GM18868 (cell line): ENCODE measurements around the gene EEF1A1.
"Not testable (repeated sequence)": the region's sequence is repeated elsewhere in the genome, so short reads cannot be mapped to it uniquely, and the experiment has no call there.

ENCODE experiments used
- ATAC-seq: cut with Tn5 transposase; IDR thresholded peaks from one replicate; pipeline ENCODE4 v1.9.1; 2021; ENCODE audit warnings: mild to moderate bottlenecking, moderate library complexity; ENCODE audit not compliant: unreplicated experiment

EEF1A1 gene

DNA sequence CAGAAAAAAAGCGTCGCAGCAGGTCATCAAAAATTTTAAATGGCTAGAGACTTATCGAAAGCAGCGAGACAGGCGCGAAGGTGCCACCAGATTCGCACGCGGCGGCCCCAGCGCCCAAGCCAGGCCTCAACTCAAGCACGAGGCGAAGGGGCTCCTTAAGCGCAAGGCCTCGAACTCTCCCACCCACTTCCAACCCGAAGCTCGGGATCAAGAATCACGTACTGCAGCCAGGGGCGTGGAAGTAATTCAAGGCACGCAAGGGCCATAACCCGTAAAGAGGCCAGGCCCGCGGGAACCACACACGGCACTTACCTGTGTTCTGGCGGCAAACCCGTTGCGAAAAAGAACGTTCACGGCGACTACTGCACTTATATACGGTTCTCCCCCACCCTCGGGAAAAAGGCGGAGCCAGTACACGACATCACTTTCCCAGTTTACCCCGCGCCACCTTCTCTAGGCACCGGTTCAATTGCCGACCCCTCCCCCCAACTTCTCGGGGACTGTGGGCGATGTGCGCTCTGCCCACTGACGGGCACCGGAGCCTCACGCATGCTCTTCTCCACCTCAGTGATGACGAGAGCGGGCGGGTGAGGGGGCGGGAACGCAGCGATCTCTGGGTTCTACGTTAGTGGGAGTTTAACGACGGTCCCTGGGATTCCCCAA lies at the start of gene EEF1A1:
Gene EEF1A1, minus strand, starts transcription at position 345 of the 663 bp plus-strand sequence. CDS start 1,006 bp downstream, outside the sequence.
- peak; percentile 69 for ATAC-seq

GRCh38 chr6:73569121-73569520 lies 48.3 kb upstream of the EEF1A1 start:
- no peak for ATAC-seq

- ATAC-seq: no peak
Measured at GRCh38 chr6:73566954-73567591, 46.2 kb upstream of the EEF1A1 start.

DNA sequence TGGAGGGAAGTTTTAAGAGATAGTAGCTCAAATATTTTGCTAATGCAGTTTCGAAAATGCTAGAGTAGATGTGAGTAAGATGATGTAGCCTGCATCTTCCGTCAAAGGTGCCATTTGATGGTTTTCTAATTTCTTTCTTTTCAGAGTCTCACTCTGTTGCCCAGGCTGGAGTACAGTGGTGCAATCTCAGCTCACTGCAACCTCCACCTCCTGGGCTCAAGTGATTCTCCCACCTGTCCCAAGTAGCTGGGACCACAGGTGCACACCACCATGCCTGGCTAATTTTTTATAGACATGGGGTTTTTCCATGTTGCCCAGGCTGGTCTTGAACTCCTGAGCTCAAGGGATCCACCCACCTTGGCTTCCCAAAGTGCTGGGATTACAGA lies 45.6 kb upstream of the EEF1A1 start:
- ATAC-seq: not testable (repeated sequence)

DNA sequence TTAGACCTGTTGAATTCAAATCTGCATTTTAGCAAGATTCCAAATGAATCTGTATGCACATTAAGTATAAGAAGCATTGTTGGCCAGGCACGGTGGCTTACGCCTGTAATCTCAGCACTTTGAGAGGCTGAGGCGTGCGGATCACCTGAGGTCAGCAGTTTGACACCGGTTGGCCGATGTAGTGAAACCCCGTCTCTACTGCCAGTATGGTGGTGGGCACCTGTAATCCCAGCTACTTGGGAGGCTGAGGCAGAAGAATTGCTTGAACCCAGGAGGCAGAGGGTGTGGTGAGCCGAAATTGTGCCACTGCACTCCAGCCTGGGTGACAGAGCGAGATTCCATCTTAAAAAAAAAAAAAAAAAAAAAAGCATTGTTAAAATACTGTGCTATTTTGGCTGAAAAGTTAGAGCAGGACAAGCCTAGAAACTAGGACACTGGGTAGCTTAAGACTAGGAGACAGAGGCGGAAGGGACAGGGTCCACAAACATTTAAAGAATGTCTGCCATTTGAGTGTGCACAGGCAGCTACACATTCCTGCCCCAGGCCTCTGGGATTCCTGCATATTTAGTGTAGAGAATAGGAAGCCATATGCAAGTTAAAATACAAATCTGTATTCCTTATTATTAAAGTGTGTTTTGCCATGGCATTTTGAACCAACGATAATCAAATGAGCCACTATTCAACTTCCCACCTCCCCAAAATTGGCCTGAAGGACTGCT lies 45.1 kb upstream of the EEF1A1 start:
- no peak for ATAC-seq

DNA sequence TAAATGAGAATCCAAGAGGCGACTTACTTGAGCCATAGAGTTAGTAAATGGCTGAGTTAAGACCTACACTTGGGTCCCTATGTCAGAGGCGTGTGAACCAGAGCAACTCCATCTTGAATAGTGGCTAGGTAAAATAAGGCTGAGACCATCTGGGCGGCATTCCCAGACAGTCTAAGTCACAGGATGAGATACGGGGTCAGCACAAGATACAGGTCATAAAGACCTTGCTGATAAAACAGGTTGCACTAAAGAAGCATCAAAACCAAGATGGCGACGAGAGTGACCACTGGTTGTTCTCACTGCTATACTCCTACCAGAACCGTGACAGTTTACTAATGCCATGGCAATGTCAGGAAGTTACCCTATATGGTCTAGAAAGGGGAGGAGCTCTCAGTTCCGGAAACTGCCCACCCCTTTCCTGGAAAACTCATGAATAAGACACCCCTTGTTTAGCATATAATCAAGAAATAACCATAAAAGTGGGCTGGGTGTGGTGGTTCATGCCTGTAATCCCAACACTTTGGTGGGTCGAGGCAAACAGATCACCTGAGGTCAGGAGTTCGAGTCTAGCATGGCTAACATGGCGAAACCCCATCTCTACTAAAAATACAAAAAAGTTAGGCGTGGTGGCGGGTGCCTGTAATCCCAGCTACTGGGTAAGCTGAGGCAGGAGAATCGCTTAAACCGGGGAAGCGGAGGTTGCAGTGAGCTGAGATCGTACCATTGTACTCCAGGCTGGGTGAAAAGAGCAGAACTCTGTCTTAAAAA lies 43.9 kb upstream of the EEF1A1 start:
- no peak for ATAC-seq

GRCh38 chr6:73562558-73562957 lies 41.7 kb upstream of the EEF1A1 start:
- no peak for ATAC-seq

GRCh38 chr6:73560853-73561407 lies 40.1 kb upstream of the EEF1A1 start:
- peak; percentile 57 for ATAC-seq

GRCh38 chr6:73560182-73560732 lies 39.4 kb upstream of the EEF1A1 start:
- ATAC-seq: peak; percentile 64

DNA sequence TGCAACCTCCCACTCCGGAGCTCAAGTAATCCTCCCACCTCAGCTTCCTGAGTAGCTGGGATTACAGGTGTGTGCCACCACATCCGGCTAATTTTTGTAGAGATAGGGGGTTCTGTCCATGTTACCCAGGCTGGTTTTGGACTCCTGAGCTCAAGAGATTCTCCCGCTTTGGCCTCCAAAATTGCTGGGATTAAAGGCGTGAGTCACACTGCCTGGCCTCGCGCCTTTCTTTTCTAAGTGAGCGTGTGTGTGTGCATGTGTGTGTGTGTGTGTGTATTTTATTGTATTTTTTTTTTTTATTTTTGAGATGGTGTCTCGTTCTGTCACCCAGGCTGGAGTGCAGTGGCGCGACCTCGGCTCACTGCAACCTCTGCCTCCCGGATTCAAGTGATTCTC lies 38.6 kb upstream of the EEF1A1 start:
- ATAC-seq: not testable (repeated sequence)

- peak; percentile 41 for ATAC-seq
Measured at GRCh38 chr6:73558624-73559398, 38.0 kb upstream of the EEF1A1 start.

DNA sequence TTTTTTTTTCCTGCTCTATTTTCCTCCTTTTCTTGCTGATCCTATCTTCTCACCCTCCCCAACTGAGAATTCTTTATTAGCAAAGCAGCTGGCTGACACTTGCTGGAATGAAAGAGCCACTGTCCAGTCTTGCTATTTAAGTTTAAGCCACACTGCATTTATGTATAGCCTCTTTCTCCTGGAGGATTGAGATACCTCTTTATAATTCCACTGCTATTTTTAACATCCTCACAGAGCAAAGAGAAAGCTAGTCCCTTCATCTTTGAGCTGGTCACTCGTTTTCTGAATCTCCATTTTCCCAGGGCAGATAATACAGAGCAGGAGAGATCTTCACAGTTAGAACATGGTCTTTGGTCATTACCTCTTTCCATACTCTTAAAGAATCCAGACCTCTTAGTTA lies 36.0 kb upstream of the EEF1A1 start:
- no peak for ATAC-seq

DNA sequence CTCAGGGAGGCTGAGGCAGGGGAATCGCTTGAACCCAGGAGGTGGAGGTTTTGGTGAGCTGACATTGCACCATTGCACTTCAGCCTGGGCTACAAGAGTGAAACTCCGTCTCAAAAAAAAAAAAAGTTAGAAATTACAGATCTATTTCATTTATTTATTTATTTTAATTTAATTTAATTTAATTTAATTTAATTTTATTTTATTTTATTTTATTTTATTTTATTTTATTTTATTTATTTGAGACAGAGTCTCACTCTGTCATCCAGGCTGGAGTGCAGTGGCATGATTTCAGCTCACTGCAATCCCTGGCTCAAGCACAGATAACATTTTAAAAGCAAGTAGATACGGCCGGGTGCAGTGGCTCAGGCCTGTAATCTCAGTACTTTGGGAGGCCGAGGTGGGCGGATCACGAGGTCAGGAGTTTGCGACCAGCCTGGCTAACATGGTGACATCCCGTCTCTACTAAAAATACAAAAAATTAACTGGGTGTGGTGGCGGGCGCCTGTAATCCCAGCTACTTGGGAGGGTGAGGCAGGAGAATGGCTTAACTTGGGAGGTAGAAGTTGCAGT lies 34.6 kb upstream of the EEF1A1 start:
- not testable (repeated sequence) for ATAC-seq

- not testable (repeated sequence) for ATAC-seq
Measured at GRCh38 chr6:73551115-73551514, 30.3 kb upstream of the EEF1A1 start.

DNA sequence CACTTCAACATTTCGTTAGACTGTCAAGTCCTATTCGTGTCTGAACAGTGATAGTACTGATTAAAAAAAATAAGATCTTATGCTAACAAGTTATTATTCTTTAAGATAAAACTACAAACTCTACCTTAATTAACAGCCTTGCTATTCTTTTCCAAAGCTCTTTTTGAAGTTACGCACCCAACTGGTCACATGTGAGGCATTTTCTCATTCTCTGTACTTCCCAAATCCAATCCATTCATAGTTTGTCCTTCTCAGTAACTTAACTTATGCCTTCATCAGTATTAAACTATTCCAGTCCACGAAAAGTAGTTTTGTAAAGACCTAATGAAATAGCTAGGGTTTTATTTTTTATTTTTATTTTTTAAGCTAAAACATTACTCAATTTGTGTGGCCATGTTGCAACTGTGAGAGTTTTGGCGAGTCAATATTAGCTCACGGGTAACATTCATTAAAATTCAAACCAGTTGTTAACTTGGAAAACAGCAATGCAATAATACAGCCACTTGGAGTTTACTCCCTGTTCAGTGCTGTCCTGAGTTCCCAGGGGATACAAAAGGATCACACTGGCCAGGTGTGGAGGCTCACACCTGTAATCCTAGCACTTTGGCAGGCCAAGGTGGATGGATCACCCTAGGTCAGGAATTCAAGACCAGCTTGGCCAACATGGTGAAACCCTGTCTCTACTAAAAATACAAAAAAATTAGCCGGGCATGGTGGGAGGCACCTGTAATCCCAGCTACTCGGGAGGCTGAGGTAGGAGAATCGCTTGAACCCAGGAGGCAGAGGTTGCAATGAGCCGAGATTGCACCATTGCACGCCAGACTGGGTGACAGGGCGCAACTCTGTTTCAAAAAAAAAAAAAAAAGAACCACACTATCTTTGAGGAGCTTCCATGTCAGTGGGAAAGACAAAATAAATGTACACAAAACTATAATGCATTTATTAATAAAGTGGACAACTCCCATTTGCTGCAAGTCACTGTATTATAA lies 27.9 kb upstream of the EEF1A1 start:
- ATAC-seq: no peak

DNA sequence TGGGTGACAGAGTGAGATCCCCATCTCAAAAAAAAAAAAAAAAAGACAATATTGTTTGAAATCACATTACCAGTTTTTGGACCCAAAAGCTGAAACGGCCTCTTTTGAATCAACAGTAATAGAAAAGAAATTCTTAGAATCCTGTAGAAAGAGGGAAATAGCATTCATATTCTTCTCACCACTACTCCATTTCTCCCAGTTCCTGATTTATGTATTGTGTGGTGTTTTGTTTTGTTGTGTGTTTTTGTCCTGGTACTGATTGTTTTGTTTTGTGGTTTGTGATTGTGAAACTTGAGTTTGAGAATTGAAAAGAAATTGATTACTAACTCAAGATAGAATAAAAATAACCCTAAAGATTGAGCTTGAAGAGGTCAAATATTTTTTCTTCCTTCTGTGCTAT lies 26.2 kb upstream of the EEF1A1 start:
- no peak for ATAC-seq

GRCh38 chr6:73542891-73543290 lies 22.1 kb upstream of the EEF1A1 start:
- no peak for ATAC-seq

DNA sequence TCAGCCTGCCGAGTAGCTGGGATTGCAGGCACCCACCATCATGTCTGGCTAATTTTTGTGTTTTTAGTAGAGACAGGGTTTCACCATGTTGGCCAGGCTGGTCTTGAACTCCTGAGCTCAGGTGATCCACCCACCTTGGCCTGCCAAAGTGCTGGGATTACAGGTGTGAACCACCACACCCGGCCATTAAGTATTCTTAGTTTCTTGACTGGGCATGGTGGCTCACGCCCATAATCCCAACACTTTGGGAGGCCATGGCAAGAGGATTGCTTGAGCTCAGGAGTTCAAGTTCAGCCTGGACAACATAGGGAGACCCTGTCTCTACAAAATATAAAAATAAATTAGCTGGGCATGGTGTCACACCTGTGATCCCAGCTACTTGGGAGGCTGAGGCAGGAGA lies 21.6 kb upstream of the EEF1A1 start:
- not testable (repeated sequence) for ATAC-seq
